Caco-2 (cell line): ENCODE measurements around the gene RPL28. TPM values are rescaled to one million over a fixed set of nuclear protein-coding genes. Genes with fewer than 3 reads are reported as not detected.

Source experiments
- BruUV-seq: library from RNA; stranded (reverse); fragments of 400-500 nt; replicated peaks from 2 replicates; lab custom pipeline; 2021; lab: Mats Ljungman, UMichigan
- CTCF ChIA-PET: fragments of 300-600 bp; sonication (Branson Sonifier 250); formaldehyde crosslinking; loops from one replicate; lab custom pipeline; 2022; ENCODE audit warnings: antibody characterized with exemption; lab: Charles Lee
- POLR2A ChIA-PET: fragments of 300-600 bp; sonication (Branson Sonifier 250); formaldehyde crosslinking; loops from one replicate; lab custom pipeline; 2022; ENCODE audit warnings: antibody characterized with exemption; lab: Charles Lee
- DNase-seq, 2 experiments: peaks; one replicate each; pipeline versions ENCODE4 v3.0.0 to v3.0.0-alpha.2; 2020 to 2022
- H3K27me3 ChIP-seq: replicated peaks from 2 replicates; pipeline ENCODE4 v1.6.0; 2011; ENCODE audit warnings: low read length; ENCODE audit not compliant: control insufficient read depth, insufficient read depth
- H3K36me3 ChIP-seq: 2 replicates; pipeline ENCODE4 v1.5.1; 2011; ENCODE audit warnings: low read length; ENCODE audit not compliant: control insufficient read depth, insufficient read depth
- H3K4me1 ChIP-seq: fragments of 250-450 bp; sonication (Bioruptor Pico); 2 replicates; pipeline ENCODE4 v1.5.1; 2020; ENCODE audit warnings: mild to moderate bottlenecking
- H3K4me3 ChIP-seq: 2 replicates; pipeline ENCODE4 v1.5.1; 2011; ENCODE audit warnings: low read depth, mild to moderate bottlenecking, control low read depth, low read length
- H3K9me3 ChIP-seq: fragments of 250-450 bp; sonication (Bioruptor Pico); 2 replicates; pipeline ENCODE4 v1.5.1; 2020; ENCODE audit warnings: mild to moderate bottlenecking, moderate library complexity
- H3K27ac Mint-ChIP-seq: one replicate; pipeline ENCODE4 v1.8.0; 2022; ENCODE audit warnings: mixed read lengths; ENCODE audit not compliant: unreplicated experiment
- H3K27me3 Mint-ChIP-seq: one replicate; pipeline ENCODE4 v1.8.0; 2022; ENCODE audit warnings: mixed read lengths; ENCODE audit not compliant: insufficient read depth, unreplicated experiment
- H3K36me3 Mint-ChIP-seq: one replicate; pipeline ENCODE4 v1.8.0; 2022; ENCODE audit warnings: mild to moderate bottlenecking, mixed read lengths; ENCODE audit not compliant: insufficient read depth, unreplicated experiment
- H3K4me1 Mint-ChIP-seq: one replicate; pipeline ENCODE4 v1.8.0; 2022; ENCODE audit warnings: low read depth, mixed read lengths; ENCODE audit not compliant: unreplicated experiment
- H3K4me3 Mint-ChIP-seq: one replicate; pipeline ENCODE4 v1.8.0; 2022; ENCODE audit warnings: mild to moderate bottlenecking, moderate library complexity, mixed read lengths; ENCODE audit not compliant: unreplicated experiment
- H3K9me3 Mint-ChIP-seq: one replicate; pipeline ENCODE4 v1.8.0; 2022; ENCODE audit warnings: mixed read lengths; ENCODE audit not compliant: unreplicated experiment
- CTCF ChIP-seq, 2 experiments: fragments of 200-600 bp in 1 of 2; IDR thresholded peaks; 1 replicate in 1 of 2; 2 replicates in 1 of 2; pipeline versions ENCODE4 v1.5.1 to v1.8.0; 2011 to 2022; ENCODE audit warnings: antibody characterized with exemption in 1 of 2, control low read depth in 1 of 2, inconsistent platforms in 1 of 2, low read depth in 1 of 2, low read length in 1 of 2, mild to moderate bottlenecking in 1 of 2, moderate library complexity in 1 of 2; ENCODE audit not compliant: insufficient read depth in 1 of 2, severe bottlenecking in 1 of 2, unreplicated experiment in 1 of 2
- intact Hi-C: fragments of 100-400 bp; cut with micrococcal nuclease; formaldehyde crosslinking; loops from one replicate; pipeline ENCODE4 v1.10.0; 2022; ENCODE audit not compliant: unreplicated experiment
- total RNA-seq: library from RNA; stranded (reverse); gene quantifications from 2 replicates; pipeline ENCODE4 v1.2.3, GENCODE V29; 2022

The RPL28 gene
- total RNA-seq, 1 experiment from 2014 or later: 2,048 TPM

GRCh38 chr19:55437410-55437809, 51.7 kb downstream of the RPL28 start:
- intact Hi-C loops: no loop called here
- TF ChIP-seq CTCF (IDR thresholded peaks at IDR 0.05; ENCODE audit: insufficient read depth in 1 of 2, low read depth in 1 of 2, low read length in 1 of 2, severe bottlenecking in 1 of 2, unreplicated experiment in 1 of 2): no peak
- Mint-ChIP-seq H3K36me3 (peaks cover 7% of the 10 kb centered on the region), H3K27me3 (peaks cover 23% of the 10 kb centered on the region), H3K9me3 (no peaks in the 10 kb centered on the region), H3K27ac (no peak overlapping the region), H3K4me1 (no peaks in the 10 kb centered on the region), H3K4me3 (peak overlapping the region; percentile 23)
- BruUV-seq: no TSS peak
- Histone ChIP-seq H3K27me3 (peaks cover 5% of the 10 kb centered on the region), H3K9me3 (0 out of 2 replicates have a peak, but pooled peaks cover 3% of the 10 kb centered on the region), H3K36me3 (no peaks in the 10 kb centered on the region), H3K4me3 (no peak overlapping the region), H3K4me1 (peaks cover 11% of the 10 kb centered on the region; the same call in 1 of the 2 replicates)
- ChIA-PET POLR2A (interaction anchor here (0.9 to 1.3 kb wide), 3 partner anchors 24 to 98 kb away, joined by 3 to 7 read pairs (median 4); partner anchors contain the start of genes ISOC2, KMT5C and UBE2S), CTCF (interaction anchor here (0.6 kb wide), 1 partner anchor 9 kb away, joined by 3 read pairs; no protein-coding TSS in a partner anchor)
- peak; percentile 76 to 83 for DNase-seq

GRCh38 chr19:55439052-55439451, 53.3 kb downstream of the RPL28 start:
- POLR2A ChIA-PET: no interaction called here
- no peaks in the 10 kb centered on the region for H3K4me1 Mint-ChIP-seq
- intact Hi-C loops: no loop called here
- no peaks in the 10 kb centered on the region for H3K36me3 ChIP-seq
- no peak overlapping the region for H3K27ac Mint-ChIP-seq
- H3K4me3 ChIP-seq: no peak overlapping the region
- H3K9me3 ChIP-seq: 0 out of 2 replicates have a peak, but pooled peaks cover 3% of the 10 kb centered on the region
- H3K36me3 Mint-ChIP-seq: peaks cover 7% of the 10 kb centered on the region
- no peak for TF ChIP-seq CTCF (IDR thresholded peaks at IDR 0.05; ENCODE audit: insufficient read depth in 1 of 2, low read depth in 1 of 2, low read length in 1 of 2, severe bottlenecking in 1 of 2, unreplicated experiment in 1 of 2)
- H3K27me3 Mint-ChIP-seq: peaks cover 35% of the 10 kb centered on the region
- no peak overlapping the region for H3K4me3 Mint-ChIP-seq
- no peaks in the 10 kb centered on the region for H3K9me3 Mint-ChIP-seq
- no peak for DNase-seq
- BruUV-seq: no TSS peak
- CTCF ChIA-PET: no interaction called here
- H3K27me3 ChIP-seq: peaks cover 9% of the 10 kb centered on the region
- H3K4me1 ChIP-seq: peaks cover 11% of the 10 kb centered on the region; the same call in 1 of the 2 replicates

- no TSS peak for BruUV-seq
- no peaks in the 10 kb centered on the region for H3K9me3 Mint-ChIP-seq
- Histone ChIP-seq H3K4me3 (no peak overlapping the region), H3K27me3 (peaks cover 10% of the 10 kb centered on the region), H3K36me3 (no peaks in the 10 kb centered on the region), H3K9me3 (0 out of 2 replicates have a peak, but pooled peaks cover 3% of the 10 kb centered on the region), H3K4me1 (peaks cover 11% of the 10 kb centered on the region; the same call in 1 of the 2 replicates)
- intact Hi-C loops: no loop called here
- peaks cover 42% of the 10 kb centered on the region for H3K27me3 Mint-ChIP-seq
- no peak overlapping the region for H3K27ac Mint-ChIP-seq
- TF ChIP-seq CTCF (IDR thresholded peaks at IDR 0.05; ENCODE audit: insufficient read depth in 1 of 2, low read depth in 1 of 2, low read length in 1 of 2, severe bottlenecking in 1 of 2, unreplicated experiment in 1 of 2): no peak
- H3K4me3 Mint-ChIP-seq: no peak overlapping the region
- H3K4me1 Mint-ChIP-seq: no peaks in the 10 kb centered on the region
- H3K36me3 Mint-ChIP-seq: peaks cover 7% of the 10 kb centered on the region
- ChIA-PET POLR2A (no interaction called here), CTCF (no interaction called here)
- DNase-seq: no peak
Observed at GRCh38 chr19:55440411-55441105, 54.8 kb downstream of the RPL28 start.
